K562 (cell line): ENCODE data around the gene EN2. TPM values are rescaled to one million over a fixed set of nuclear protein-coding genes. Genes with fewer than 3 reads are reported as not detected.

ENCODE experiments used
- ATAC-seq: fragments of 200-7000 bp; cut with Tn5 transposase; 3 replicates; pipeline ENCODE4 v1.9.1; 2020; ENCODE audit warnings: moderate library complexity
- BruUV-seq: library from RNA; stranded (reverse); fragments of 400-500 nt; replicated peaks from 2 replicates; lab custom pipeline; 2021; lab: Mats Ljungman, UMichigan
- CTCF ChIA-PET: fragments of 300-600 bp; formaldehyde crosslinking; extraction: SDS; loops from one replicate; lab custom pipeline; 2021; ENCODE audit warnings: low intra/inter-chr PET ratio; lab: Yijun Ruan, JAX
- POLR2A ChIA-PET: fragments of 300-600, 350-650 bp; sonication (Branson Sonifier 250); formaldehyde crosslinking; extraction: SDS; loops from one replicate; lab custom pipeline; 2021; ENCODE audit warnings: antibody characterized with exemption, inconsistent platforms; lab: Yijun Ruan, JAX
- DNase-seq, 4 experiments: peaks; one replicate each; pipeline versions ENCODE4 v3.0.0 to v3.0.0-alpha.2; 2011 to 2018; ENCODE audit warnings: low spot score in 3 of 4, mixed read lengths in 3 of 4; ENCODE audit errors: extremely low read depth in 1 of 4
- FAIRE-seq: peaks from 2 replicates; lab custom pipeline; 2011; peaks lifted over from hg19 to GRCh38; lab: Jason Lieb, UNC
- H2AFZ ChIP-seq: 2 replicates; pipeline ENCODE4 v1.6.0; 2011; ENCODE audit warnings: low read depth, low read length, control low read depth, inconsistent platforms
- H3K27ac ChIP-seq: fragments of 200-600 bp; 3 replicates; pipeline ENCODE4 v1.8.0; 2011; ENCODE audit warnings: low read depth, mild to moderate bottlenecking, control low read depth, inconsistent platforms, low read length, moderate library complexity, mixed read lengths; ENCODE audit errors: extremely low read depth
- H3K27me3 ChIP-seq, 2 experiments: fragments of 300-600 bp in 1 of 2; 2 replicates in 1 of 2; 3 replicates in 1 of 2; pipeline versions ENCODE4 v1.6.0 to v1.8.0; 2011; ENCODE audit warnings: inconsistent platforms in 2 of 2, low read length in 2 of 2, mild to moderate bottlenecking in 1 of 2, mixed read lengths in 1 of 2, moderate library complexity in 1 of 2; ENCODE audit not compliant: control insufficient read depth in 2 of 2, insufficient read depth in 2 of 2
- H3K36me3 ChIP-seq: fragments of 300-600 bp; 3 replicates; pipeline ENCODE4 v1.8.0; 2011; ENCODE audit warnings: mild to moderate bottlenecking, low read length, inconsistent platforms; ENCODE audit not compliant: control insufficient read depth, insufficient read depth
- H3K4me1 ChIP-seq, 2 experiments: fragments of 200-600 bp in 1 of 2; replicated peaks in 1 of 2; 2 replicates in 1 of 2; 3 replicates in 1 of 2; pipeline versions ENCODE4 v1.5.1 to v1.8.0; 2011; ENCODE audit warnings: inconsistent platforms in 2 of 2, low read length in 2 of 2, mild to moderate bottlenecking in 1 of 2, mixed read lengths in 1 of 2, moderate library complexity in 1 of 2; ENCODE audit not compliant: control insufficient read depth in 2 of 2, insufficient read depth in 2 of 2
- H3K4me2 ChIP-seq: 2 replicates; pipeline ENCODE4 v1.6.1; 2011; ENCODE audit warnings: low read length, control low read depth, inconsistent platforms, mixed read lengths; ENCODE audit not compliant: insufficient read depth
- H3K4me3 ChIP-seq: fragments of 200-600 bp; sonication (generic), shearing (Covaris generic); 2 replicates; pipeline ENCODE4 v1.5.1; 2016; ENCODE audit warnings: control low read depth, inconsistent platforms
- H3K79me2 ChIP-seq: fragments of 200-600 bp; 3 replicates; pipeline ENCODE4 v1.8.0; 2011; ENCODE audit warnings: low read length, inconsistent platforms; ENCODE audit not compliant: control insufficient read depth, insufficient read depth
- H3K9ac ChIP-seq, 2 experiments: 2 replicates each; pipeline versions ENCODE4 v1.6.0 to v1.6.1; 2011; ENCODE audit warnings: low read depth in 2 of 2, low read length in 2 of 2, control low read depth in 1 of 2, inconsistent platforms in 1 of 2, mild to moderate bottlenecking in 1 of 2, mixed read lengths in 1 of 2; ENCODE audit not compliant: insufficient read depth in 1 of 2
- H3K9me1 ChIP-seq: one replicate; pipeline ENCODE4 v1.6.0; 2011; ENCODE audit warnings: inconsistent platforms, mild to moderate bottlenecking, low read length, moderate library complexity; ENCODE audit not compliant: control insufficient read depth, insufficient read depth
- H3K9me3 ChIP-seq: replicated peaks from 2 replicates; pipeline ENCODE4 v1.5.1; 2011; ENCODE audit warnings: low read depth, low read length, inconsistent platforms; ENCODE audit not compliant: control insufficient read depth, insufficient read depth
- H4K20me1 ChIP-seq: replicated peaks from 2 replicates; pipeline ENCODE4 v1.6.1; 2011; ENCODE audit warnings: low read length, inconsistent platforms, mixed read lengths; ENCODE audit not compliant: control insufficient read depth, insufficient read depth
- ELF1 ChIP-seq: fragments of 200-800 bp; sonication (Bioruptor generic); IDR thresholded peaks from 2 replicates; pipeline ENCODE4 v1.6.1; 2016; ENCODE audit warnings: missing genetic modification characterization, missing compliant biosample characterization
- OTX1 ChIP-seq: fragments of 450-650 bp; formaldehyde crosslinking; IDR thresholded peaks from 2 replicates; pipeline ENCODE4 v1.4.0; 2022; ENCODE audit warnings: mild to moderate bottlenecking
- RNF2 ChIP-seq: sonication (generic); IDR thresholded peaks from 2 replicates; pipeline ENCODE4 v1.6.1; 2016
- ZFP36 ChIP-seq: fragments of 150-350 bp; IDR thresholded peaks from 2 replicates; pipeline ENCODE4 v1.6.1; 2018; ENCODE audit warnings: low read length, low read depth; ENCODE audit not compliant: partially characterized antibody
- WGBS: fragments of 100-300 bp; shearing (Covaris generic); methylation state at CpG from one replicate; pipeline ENCODE4 v1.1.6; 2016; ENCODE audit warnings: low coverage, mixed read lengths; ENCODE audit not compliant: insufficient coverage; ENCODE audit errors: missing lambda C conversion rate; 5-methylcytosine and 5-hydroxymethylcytosine counted together
- in situ Hi-C: fragments of 300-500 bp; cut with MboI; formaldehyde crosslinking; loops from 4 replicates; pipeline ENCODE4 v1.15.0; 2018; ENCODE audit warnings: inconsistent platforms, mixed read lengths
- intact Hi-C: fragments of 100-400 bp; cut with micrococcal nuclease; formaldehyde crosslinking; loops from 2 replicates; pipeline ENCODE4 v1.14.2; 2022
- polyA plus RNA-seq, 8 experiments: library from polyadenylated mRNA; depleted of rRNA in 4 of 8; stranded (reverse) in 5 of 8; unstranded in 3 of 8; fragments of >200 nt; fragmentation: Nextera tagmentation in 2 of 8; fragmentation: Illumina TruSeq in 1 of 8; extraction: Ambion mirVana in 2 of 8; extraction: Trizol in 1 of 8; gene quantifications; 2 replicates each; pipeline versions ENCODE4 v1.2.1 to v1.2.3, GENCODE V29; 2011 to 2014; ENCODE audit warnings: inconsistent platforms in 1 of 8, missing spikeins in 1 of 8
- total RNA-seq, 7 experiments: library from RNA; depleted of rRNA in 6 of 7; stranded (reverse); fragments of >200 nt in 6 of 7; fragmentation: Illumina TruSeq in 2 of 7; extraction: Trizol in 2 of 7; gene quantifications; 2 replicates each; pipeline versions ENCODE4 v1.2.1 to v1.2.3, GENCODE V29; 2011 to 2021; ENCODE audit warnings: low replicate concordance in 1 of 7

Gene EN2
- total and polyA plus RNA-seq, 9 of the 15 experiments (the other 6 are each of a cell fraction or from before 2014, with no cell fraction given): 0.04 TPM; not detected in 7

DNA sequence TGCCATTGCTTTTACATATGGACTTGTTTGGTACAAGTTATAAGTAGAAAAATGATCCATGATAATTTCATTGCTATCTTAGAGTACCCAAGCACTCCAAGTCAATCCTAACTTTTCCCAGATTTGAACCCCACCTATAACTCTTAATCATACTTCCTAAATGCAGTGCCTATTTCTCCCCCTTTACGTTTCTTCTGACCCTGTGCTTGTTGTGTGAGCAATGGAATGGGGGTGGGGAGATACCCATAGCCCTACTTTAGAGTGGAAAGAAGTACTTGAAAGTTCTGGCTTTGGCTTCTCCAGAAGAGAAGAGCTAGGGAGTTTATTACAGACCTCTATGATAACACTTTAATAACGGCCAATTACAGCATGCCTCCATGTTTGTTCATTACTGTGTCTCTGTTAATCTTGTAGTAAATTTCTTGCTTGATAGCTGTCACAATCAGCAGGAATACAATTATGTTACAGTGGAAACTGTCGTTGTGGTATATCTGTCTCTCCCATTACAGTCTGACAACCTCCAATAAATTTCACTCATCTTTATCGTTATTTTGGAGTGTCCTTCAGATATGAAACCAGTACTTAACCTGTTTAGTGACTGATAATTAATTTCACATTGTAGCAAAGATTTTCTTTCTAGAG lies 54.4 kb downstream of the EN2 start:
- FAIRE-seq (no peak), ATAC-seq (no peak), DNase-seq (no peak)
- no peaks in the 10 kb centered on the region for H3K36me3 ChIP-seq
- no TSS peak for BruUV-seq
- WGBS: 2% methylated on average over 4 of the region's 4 CpGs
- peak; percentile 57; the same call in 1 of the 2 replicates for TF ChIP-seq RNF2
- TF ChIP-seq ZFP36: peak; percentile 3
- no peak for TF ChIP-seq OTX1 (CRISPR knock-in tag)
- TF ChIP-seq ELF1 (tag): no peak
- in situ Hi-C loops: no loop called here
- no peak overlapping the region for H3K4me3 ChIP-seq
- no peaks in the 10 kb centered on the region for H3K9me1 ChIP-seq
- H3K9me3 ChIP-seq: no peaks in the 10 kb centered on the region
- CTCF ChIA-PET: no interaction called here
- peaks cover 7% of the 10 kb centered on the region; the same call in 1 of the 2 replicates for H4K20me1 ChIP-seq
- peaks cover 58 to 65% of the 10 kb centered on the region in 2 experiments for H3K27me3 ChIP-seq
- intact Hi-C loops: no loop called here
- H3K4me2 ChIP-seq: no peak overlapping the region
- H2AFZ ChIP-seq: no peak overlapping the region
- H3K9ac ChIP-seq: no peak overlapping the region
- peaks cover 0 to 7% of the 10 kb centered on the region in 2 experiments; a peak in 1 of 5 replicates for H3K4me1 ChIP-seq
- no peak overlapping the region for H3K27ac ChIP-seq
- no peaks in the 10 kb centered on the region for H3K79me2 ChIP-seq
- POLR2A ChIA-PET: interaction anchor here (0.7 kb wide), 1 partner anchor 16 kb away, joined by 3 read pairs; no protein-coding TSS in a partner anchor
